Epithelial cell of proximal tubule (primary cell): ENCODE data around the gene THAP10. TPM values are rescaled to one million over a fixed set of nuclear protein-coding genes. Genes with fewer than 3 reads are reported as not detected.
"Not testable (repeated sequence)": the region's sequence is repeated elsewhere in the genome, so short reads cannot be mapped to it uniquely, and the experiment has no call there.

Source experiments
- DNase-seq: peaks from one replicate; pipeline ENCODE4 v3.0.0-alpha.2; 2011; ENCODE audit warnings: low read depth
- H3K4me3 ChIP-seq: 2 replicates; pipeline ENCODE4 v1.5.1; 2011; ENCODE audit warnings: low read depth, mild to moderate bottlenecking, low read length
- CTCF ChIP-seq: conservative IDR thresholded peaks from 2 replicates; pipeline ENCODE4 v1.5.1; 2012; ENCODE audit warnings: low read depth, mild to moderate bottlenecking, low read length
- total RNA-seq: library from RNA; depleted of rRNA; stranded (reverse); fragments of >200 nt; gene quantifications from 2 replicates; pipeline ENCODE4 v1.2.3, GENCODE V29; 2015

THAP10 gene
- total RNA-seq, 1 donor from 2014 or later = 9.1 TPM

DNA sequence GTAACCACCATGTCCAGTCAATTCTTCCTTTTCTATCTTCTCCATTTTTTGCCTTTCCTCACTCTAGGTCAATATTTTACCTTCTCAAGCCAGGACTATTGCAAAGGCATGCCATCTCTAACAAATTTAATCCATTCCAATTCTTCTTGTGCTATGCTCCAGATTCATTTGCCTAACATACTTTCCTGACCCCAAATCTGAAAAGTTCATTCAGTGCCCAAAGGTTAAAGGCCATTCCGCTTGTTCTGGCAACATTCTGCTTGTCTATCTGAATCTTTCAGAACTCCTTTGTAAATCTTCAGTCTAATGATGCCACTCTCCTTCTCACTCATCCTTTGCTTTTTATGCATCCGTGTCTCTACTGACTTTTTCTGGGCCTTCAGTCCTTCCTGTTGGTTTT lies 15.6 kb downstream of the THAP10 start:
- no peak for TF ChIP-seq CTCF
- DNase-seq = no peak
- H3K4me3 ChIP-seq = no peak overlapping the region

DNA sequence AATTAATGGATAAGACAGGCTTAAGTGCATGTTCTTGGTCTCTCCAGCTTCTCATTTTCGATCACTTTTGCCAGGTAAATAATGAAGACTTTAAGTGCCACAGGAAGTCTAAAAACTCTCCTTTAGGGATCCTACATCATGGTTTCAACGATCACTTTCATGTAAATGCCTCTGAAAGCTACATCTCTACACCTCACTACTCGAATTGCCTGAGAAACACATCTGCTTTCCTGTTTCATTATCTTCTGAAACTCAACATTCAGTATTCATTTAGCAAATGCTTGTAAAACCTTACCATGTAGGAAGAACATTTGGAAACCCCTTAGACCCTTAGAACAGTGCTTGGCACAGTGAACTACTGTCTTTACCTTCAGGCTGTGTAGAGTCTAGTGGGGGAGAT lies 16.2 kb downstream of the THAP10 start:
- TF ChIP-seq CTCF = no peak
- H3K4me3 ChIP-seq = no peak overlapping the region

GRCh38 chr15:70875001-70875782 lies 17.0 kb downstream of the THAP10 start:
- no peak overlapping the region for H3K4me3 ChIP-seq
- DNase-seq = no peak
- TF ChIP-seq CTCF = peak; percentile 73

More for the DNA sequence above, 16.2 kb downstream of the THAP10 start:
- DNase-seq = no peak

DNA sequence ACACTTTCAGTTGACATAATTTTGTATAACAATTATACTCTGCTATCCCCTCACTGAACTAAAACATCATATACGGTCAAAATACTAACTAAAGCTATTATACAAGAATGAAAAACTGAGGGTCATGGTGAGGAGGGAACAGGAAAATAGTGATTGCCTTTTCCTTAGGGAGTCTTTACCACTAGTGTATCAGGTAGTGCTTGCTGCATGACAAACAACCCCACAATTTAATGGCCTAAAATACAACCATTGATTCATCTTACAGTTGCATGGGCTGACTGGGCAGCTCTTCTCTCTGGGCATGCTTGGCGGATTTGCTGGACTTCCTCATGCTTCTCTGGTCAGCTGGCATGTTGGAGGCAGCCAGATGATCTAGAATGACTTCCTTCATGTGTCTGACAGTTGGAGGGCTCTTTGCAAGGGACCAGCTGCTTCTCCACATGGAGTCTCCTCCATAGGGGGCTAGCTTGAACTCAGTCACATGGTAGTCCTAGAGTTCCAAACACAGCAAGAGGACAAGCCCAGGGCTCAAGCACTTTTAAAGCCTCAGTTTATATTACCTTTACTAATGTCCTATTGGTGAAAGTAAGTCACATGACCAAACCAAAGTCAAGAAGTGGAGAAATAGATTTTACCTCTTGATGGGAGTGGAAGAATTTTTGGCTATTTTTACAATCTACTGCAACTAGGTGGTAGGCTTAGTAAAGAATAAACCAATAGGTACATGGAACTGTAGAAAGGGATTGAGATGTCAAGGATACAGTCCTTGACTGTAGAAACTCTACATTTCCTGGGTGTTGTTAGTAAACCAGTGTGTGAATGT lies 18.8 kb downstream of the THAP10 start:
- TF ChIP-seq CTCF = no peak
- no peak overlapping the region for H3K4me3 ChIP-seq
- DNase-seq = no peak

GRCh38 chr15:70871490-70871889 lies 20.7 kb downstream of the THAP10 start:
- H3K4me3 ChIP-seq, DNase-seq: not testable (repeated sequence)

DNA sequence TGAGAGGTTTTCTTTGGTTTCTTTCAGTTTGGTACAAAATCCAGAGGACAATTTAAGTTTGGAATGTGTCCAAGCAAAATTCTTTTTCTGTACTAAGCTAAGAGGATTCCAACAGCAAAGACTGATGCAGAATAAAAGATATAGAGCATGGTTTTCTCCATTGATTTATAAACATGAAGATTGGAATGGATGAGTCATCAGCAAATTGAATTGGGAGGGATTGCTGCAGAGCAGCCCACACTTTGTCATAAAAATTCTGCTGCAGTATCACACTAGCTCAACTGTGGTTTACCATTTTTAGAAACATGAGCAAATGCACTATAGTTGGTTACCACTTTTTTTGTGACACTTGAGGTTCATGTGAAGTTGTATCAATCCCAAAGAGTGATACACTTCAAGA lies 22.2 kb downstream of the THAP10 start:
- TF ChIP-seq CTCF = no peak
- DNase-seq = no peak
- H3K4me3 ChIP-seq = no peak overlapping the region

GRCh38 chr15:70869346-70869745 lies 22.9 kb downstream of the THAP10 start:
- no peak for DNase-seq
- no peak overlapping the region for H3K4me3 ChIP-seq
- TF ChIP-seq CTCF = no peak
